ENCODE data around the gene NBL1.
A peak's percentile ranks its signal among the peaks of the same experiment; 100 is the strongest.

Gene NBL1

GRCh38 chr1:19646377-19647319 lies 2.5 kb downstream of the NBL1 start:
- DNase-seq: peak in 1 of 5 experiments; percentile 62

- DNase-seq: peak in 1 of 5 experiments; percentile 72
Observed at GRCh38 chr1:19647643-19648042, 3.5 kb downstream of the NBL1 start.

- DNase-seq: no peak
Observed at GRCh38 chr1:19648239-19648638, 4.1 kb downstream of the NBL1 start.

GRCh38 chr1:19648689-19649088 lies 4.6 kb downstream of the NBL1 start:
- no peak for DNase-seq

GRCh38 chr1:19650416-19651140 lies 6.5 kb downstream of the NBL1 start:
- no peak for DNase-seq

- DNase-seq: peak in 3 of 5 experiments; percentile 24 to 64 (median 28)
Observed at GRCh38 chr1:19651141-19651737, 7.1 kb downstream of the NBL1 start.

- no peak for DNase-seq
Observed at GRCh38 chr1:19654386-19654785, 10.3 kb downstream of the NBL1 start.

GRCh38 chr1:19654886-19655717 lies 11.0 kb downstream of the NBL1 start:
- no peak for DNase-seq

GRCh38 chr1:19655718-19656080 lies 11.6 kb downstream of the NBL1 start:
- DNase-seq: no peak

GRCh38 chr1:19656134-19656779 lies 12.1 kb downstream of the NBL1 start:
- DNase-seq: no peak

GRCh38 chr1:19656780-19657466 lies 12.8 kb downstream of the NBL1 start:
- no peak for DNase-seq

GRCh38 chr1:19657511-19657910 lies 13.4 kb downstream of the NBL1 start:
- no peak for DNase-seq

- no peak for DNase-seq
Observed at GRCh38 chr1:19658186-19658585, 14.1 kb downstream of the NBL1 start.

- DNase-seq: peak in 3 of 5 experiments; percentile 16 to 57 (median 28)
Observed at GRCh38 chr1:19661721-19662228, 17.7 kb downstream of the NBL1 start.

GRCh38 chr1:19662313-19662712 lies 18.2 kb downstream of the NBL1 start:
- DNase-seq: no peak

- peak in 1 of 5 experiments; percentile 36 for DNase-seq
Observed at GRCh38 chr1:19664453-19665185, 20.5 kb downstream of the NBL1 start, which contains the start of gene HTR6. Gene HTR6 (plus strand): TSS chr1:19664875. CDS start chr1:19665754, 879 bp downstream.

GRCh38 chr1:19665186-19665495 lies 21.0 kb downstream of the NBL1 start:
- DNase-seq: no peak

GRCh38 chr1:19665496-19666465 lies 21.7 kb downstream of the NBL1 start:
- DNase-seq: no peak

GRCh38 chr1:19668888-19669287 lies 24.8 kb downstream of the NBL1 start:
- DNase-seq: no peak

Measured in T-helper 2 cell (primary cell).